OCI-LY7 (cell line): ENCODE measurements around the gene TTC9B. TPM values are rescaled to one million over a fixed set of nuclear protein-coding genes. Genes with fewer than 3 reads are reported as not detected.

ENCODE experiments used
- BruUV-seq: library from RNA; stranded (reverse); fragments of 400-500 nt; replicated peaks from 2 replicates; lab custom pipeline; 2021; lab: Mats Ljungman, UMichigan
- CTCF ChIA-PET: fragments of 300-600 bp; sonication (Branson Sonifier 250); formaldehyde crosslinking; loops from one replicate; lab custom pipeline; 2022; ENCODE audit warnings: antibody characterized with exemption; ENCODE audit not compliant: unreplicated experiment; lab: Charles Lee
- POLR2A ChIA-PET: fragments of 300-600 bp; sonication (Branson Sonifier 250); formaldehyde crosslinking; loops from one replicate; lab custom pipeline; 2022; ENCODE audit warnings: antibody characterized with exemption; lab: Charles Lee
- DNase-seq: peaks from one replicate; pipeline ENCODE4 v3.0.0-alpha.2; 2015; ENCODE audit warnings: low spot score
- H2AFZ ChIP-seq: fragments of 200-600 bp; sonication (generic), shearing (Covaris generic); 2 replicates; pipeline ENCODE4 v1.6.1; 2014; ENCODE audit warnings: mild to moderate bottlenecking, antibody characterized with exemption, low read length, moderate library complexity
- H3K27ac ChIP-seq: fragments of 200-600 bp; sonication (generic); 2 replicates; pipeline ENCODE4 v1.5.1; 2014; ENCODE audit warnings: mixed run types, low read depth, mild to moderate bottlenecking, moderate library complexity, low read length, inconsistent platforms; ENCODE audit not compliant: poor library complexity, severe bottlenecking
- H3K36me3 ChIP-seq: fragments of 200-600 bp; sonication (generic); 2 replicates; pipeline ENCODE4 v1.6.1; 2014; ENCODE audit warnings: mild to moderate bottlenecking, antibody characterized with exemption, low read length, moderate library complexity, mixed read lengths; ENCODE audit not compliant: insufficient read depth
- H3K4me1 ChIP-seq: fragments of 200-600 bp; sonication (generic); 2 replicates; pipeline ENCODE4 v1.5.1; 2014; ENCODE audit warnings: mild to moderate bottlenecking, low read length; ENCODE audit not compliant: insufficient read depth, poor library complexity, severe bottlenecking
- H3K4me2 ChIP-seq: fragments of 200-600 bp; sonication (generic); 2 replicates; pipeline ENCODE4 v1.6.1; 2014; ENCODE audit warnings: mild to moderate bottlenecking, low read length
- H3K4me3 ChIP-seq: fragments of 200-600 bp; sonication (generic); 2 replicates; pipeline ENCODE4 v1.5.1; 2014; ENCODE audit warnings: mild to moderate bottlenecking, low read depth, low read length; ENCODE audit not compliant: poor library complexity, severe bottlenecking
- H3K79me2 ChIP-seq: fragments of 200-600 bp; sonication (generic); 2 replicates; pipeline ENCODE4 v1.6.1; 2016; ENCODE audit warnings: low read depth, mild to moderate bottlenecking, low read length, moderate library complexity, mixed read lengths; ENCODE audit not compliant: insufficient read depth
- H3K9me2 ChIP-seq: fragments of 200-600 bp; sonication (generic); 2 replicates; pipeline ENCODE4 v1.6.1; 2016; ENCODE audit warnings: mild to moderate bottlenecking, low read length, mixed read lengths; ENCODE audit not compliant: insufficient read depth
- H3K9me3 ChIP-seq: fragments of 200-600 bp; sonication (generic); 2 replicates; pipeline ENCODE4 v1.6.1; 2014; ENCODE audit warnings: mild to moderate bottlenecking, mixed run types, low read length, mixed read lengths
- H4K20me1 ChIP-seq: fragments of 200-600 bp; sonication (generic); 2 replicates; pipeline ENCODE4 v1.6.1; 2014; ENCODE audit warnings: mild to moderate bottlenecking, antibody characterized with exemption, low read length, moderate library complexity, mixed read lengths; ENCODE audit not compliant: insufficient read depth
- EZH2phosphoT487 ChIP-seq: fragments of 200-600 bp; sonication (generic); IDR thresholded peaks from 2 replicates; pipeline ENCODE4 v1.6.1; 2018; ENCODE audit warnings: low read depth, borderline replicate concordance, mild to moderate bottlenecking, mixed run types, antibody characterized with exemption, low read length, moderate library complexity, mixed read lengths
- intact Hi-C: fragments of 100-400 bp; cut with micrococcal nuclease; formaldehyde crosslinking; loops from one replicate; pipeline ENCODE4 v1.10.0; 2022; ENCODE audit not compliant: unreplicated experiment
- total RNA-seq, 2 experiments: library from RNA; depleted of rRNA in 1 of 2; stranded (reverse); fragments of >200 nt in 1 of 2; shearing (Covaris generic) in 1 of 2; gene quantifications; 2 replicates each; pipeline ENCODE4 v1.2.3, GENCODE V29; 2014 to 2022
- TF ChIP-seq, protein P1 (sequence below): fragments of 200-600 bp; sonication (generic); conservative IDR thresholded peaks from 2 replicates; pipeline ENCODE4 v1.5.1; 2014; ENCODE audit warnings: mild to moderate bottlenecking, antibody characterized with exemption, low read length, moderate library complexity, mixed read lengths

The TTC9B gene
- total RNA-seq, 2 experiments from 2014 or later, result not detected

DNA sequence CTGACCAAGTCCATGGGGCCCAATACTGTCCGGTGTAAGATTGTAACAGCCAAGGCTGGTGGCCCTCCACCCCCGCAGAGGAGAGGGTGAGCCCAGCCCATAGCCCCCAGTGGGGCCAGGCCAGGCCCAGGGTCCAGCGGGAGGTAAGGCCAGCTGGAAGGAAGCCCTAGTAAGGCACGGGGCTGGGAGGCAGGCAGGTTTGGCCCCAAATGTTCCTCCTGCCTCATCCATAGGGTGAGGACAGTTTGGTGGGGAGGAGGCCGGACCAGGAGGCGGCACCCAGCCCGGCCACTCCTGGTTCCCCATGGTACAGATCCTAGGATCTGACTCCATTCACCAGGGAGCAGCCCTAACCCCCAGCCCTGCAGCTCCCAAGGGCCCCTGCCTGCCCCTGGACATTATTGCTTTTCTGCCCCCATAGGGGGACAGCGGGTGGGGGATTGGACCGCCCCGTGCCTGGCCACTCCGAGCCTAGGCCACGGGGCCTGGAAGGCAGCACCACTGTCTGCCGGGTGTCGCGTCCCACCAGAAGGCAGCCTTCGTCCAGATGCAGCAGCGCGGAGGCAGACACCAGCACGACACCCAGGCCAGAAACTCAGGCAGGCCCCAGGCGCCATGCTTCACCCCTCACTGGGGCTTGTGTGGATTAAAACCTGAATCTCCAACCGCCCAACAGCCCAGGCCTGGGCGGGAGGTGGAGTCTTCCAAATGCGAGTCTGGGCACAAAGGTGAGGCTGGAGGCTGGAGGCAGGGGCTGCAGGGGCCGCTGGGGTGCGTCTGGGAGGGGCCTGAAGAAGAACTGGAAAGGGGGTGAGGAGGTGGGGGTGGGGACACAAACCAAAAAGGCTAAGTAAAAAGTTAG is 15.0 kb upstream of the TTC9B start:
- no peak overlapping the region for H3K27ac ChIP-seq
- H3K9me3 ChIP-seq, result no peaks in the 10 kb centered on the region
- POLR2A ChIA-PET, result no interaction called here
- no TSS peak for BruUV-seq
- no peak overlapping the region for H3K4me3 ChIP-seq
- no peaks in the 10 kb centered on the region for H3K4me1 ChIP-seq
- H3K4me2 ChIP-seq, result no peak overlapping the region
- no peak for DNase-seq
- CTCF ChIA-PET, result no interaction called here
- intact Hi-C loops, result no loop called here
- H3K36me3 ChIP-seq, result peaks cover 35% of the 10 kb centered on the region
- H2AFZ ChIP-seq, result no peak overlapping the region
- no peak for TF ChIP-seq EZH2phosphoT487
- TF ChIP-seq, protein P1, sequence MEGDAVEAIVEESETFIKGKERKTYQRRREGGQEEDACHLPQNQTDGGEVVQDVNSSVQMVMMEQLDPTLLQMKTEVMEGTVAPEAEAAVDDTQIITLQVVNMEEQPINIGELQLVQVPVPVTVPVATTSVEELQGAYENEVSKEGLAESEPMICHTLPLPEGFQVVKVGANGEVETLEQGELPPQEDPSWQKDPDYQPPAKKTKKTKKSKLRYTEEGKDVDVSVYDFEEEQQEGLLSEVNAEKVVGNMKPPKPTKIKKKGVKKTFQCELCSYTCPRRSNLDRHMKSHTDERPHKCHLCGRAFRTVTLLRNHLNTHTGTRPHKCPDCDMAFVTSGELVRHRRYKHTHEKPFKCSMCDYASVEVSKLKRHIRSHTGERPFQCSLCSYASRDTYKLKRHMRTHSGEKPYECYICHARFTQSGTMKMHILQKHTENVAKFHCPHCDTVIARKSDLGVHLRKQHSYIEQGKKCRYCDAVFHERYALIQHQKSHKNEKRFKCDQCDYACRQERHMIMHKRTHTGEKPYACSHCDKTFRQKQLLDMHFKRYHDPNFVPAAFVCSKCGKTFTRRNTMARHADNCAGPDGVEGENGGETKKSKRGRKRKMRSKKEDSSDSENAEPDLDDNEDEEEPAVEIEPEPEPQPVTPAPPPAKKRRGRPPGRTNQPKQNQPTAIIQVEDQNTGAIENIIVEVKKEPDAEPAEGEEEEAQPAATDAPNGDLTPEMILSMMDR, result no peak
- no peaks in the 10 kb centered on the region for H3K9me2 ChIP-seq
- H4K20me1 ChIP-seq, result no peaks in the 10 kb centered on the region; the same call in 1 of the 2 replicates
- no peaks in the 10 kb centered on the region for H3K79me2 ChIP-seq

DNA sequence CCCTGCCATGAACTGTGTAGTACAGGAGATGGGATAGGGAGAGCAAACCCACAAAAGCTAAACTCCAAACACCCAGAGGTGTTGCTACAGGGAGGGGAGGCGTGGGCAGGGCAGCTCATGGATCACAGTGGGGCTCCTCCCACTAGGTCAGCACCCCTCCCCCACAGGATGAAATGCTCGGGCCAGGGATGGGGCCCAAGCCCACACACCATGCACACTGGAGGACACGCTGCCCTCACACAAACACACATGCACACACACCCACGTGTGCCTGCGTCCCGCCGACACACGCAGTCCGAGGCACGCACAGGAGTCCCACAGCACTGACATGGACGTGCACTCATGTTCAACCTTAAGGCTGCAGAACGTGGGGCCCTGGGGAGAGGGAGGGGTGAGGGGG is 14.3 kb upstream of the TTC9B start:
- no peak overlapping the region for H3K27ac ChIP-seq
- intact Hi-C loops, result no loop called here
- no peaks in the 10 kb centered on the region for H3K79me2 ChIP-seq
- H3K4me3 ChIP-seq, result no peak overlapping the region
- no peak for DNase-seq
- H3K4me1 ChIP-seq, result no peaks in the 10 kb centered on the region
- no peaks in the 10 kb centered on the region; the same call in 1 of the 2 replicates for H4K20me1 ChIP-seq
- TSS peak; percentile 45 for BruUV-seq
- ChIA-PET CTCF (no interaction called here), POLR2A (no interaction called here)
- H3K4me2 ChIP-seq, result no peak overlapping the region
- TF ChIP-seq, protein P1, result no peak
- TF ChIP-seq EZH2phosphoT487, result no peak
- no peak overlapping the region for H2AFZ ChIP-seq
- H3K36me3 ChIP-seq, result peaks cover 28% of the 10 kb centered on the region; the same call in 1 of the 2 replicates
- H3K9me2 ChIP-seq, result no peaks in the 10 kb centered on the region
- H3K9me3 ChIP-seq, result no peaks in the 10 kb centered on the region
